Measurements from ENCODE around the gene NFATC3.

NFATC3 gene

DNA sequence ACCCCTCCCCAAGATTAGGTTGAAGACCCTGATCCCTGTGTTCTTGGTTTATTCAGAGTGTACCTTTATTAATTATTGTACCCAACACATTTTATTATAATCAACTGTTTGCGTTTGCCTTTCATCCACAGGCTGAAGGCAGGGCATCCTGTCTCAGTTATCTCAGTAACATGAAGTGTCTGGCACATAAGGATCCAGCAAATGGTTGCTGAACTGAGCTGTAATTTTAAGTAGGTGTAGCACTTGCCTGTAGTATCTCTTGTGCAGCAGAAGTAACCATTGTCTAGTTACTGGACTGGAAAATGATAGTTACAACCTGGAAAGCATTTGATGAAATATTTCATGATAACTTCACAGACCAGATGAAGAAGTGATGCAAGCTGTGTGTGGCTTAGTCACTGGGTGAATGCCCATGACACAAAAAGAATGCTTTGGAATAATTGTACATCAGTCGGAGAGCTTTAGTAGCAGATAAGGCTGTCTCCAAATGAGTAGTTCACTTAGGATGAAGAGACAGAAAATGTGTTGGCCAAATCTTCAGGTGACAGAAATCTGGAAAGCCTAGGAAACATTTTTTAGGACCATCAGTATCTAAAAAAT, 94.1 kb downstream of the NFATC3 start:
- Histone ChIP-seq H3K4me1 (ENCODE audit: insufficient read depth, poor library complexity, severe bottlenecking) (no peaks in the 10 kb centered on the region), H3K36me3 (ENCODE audit: low read depth) (peaks cover 45% of the 10 kb centered on the region), H3K27ac (ENCODE audit: poor library complexity, severe bottlenecking) (no peak overlapping the region), H3K4me3 (ENCODE audit: severe bottlenecking) (no peak overlapping the region), H3K9me3 (ENCODE audit: severe bottlenecking) (no peaks in the 10 kb centered on the region), H3K27me3 (ENCODE audit: insufficient read depth, poor library complexity, severe bottlenecking) (no peaks in the 10 kb centered on the region)
- DNase-seq (ENCODE audit: low spot score) (no peak), ATAC-seq (ENCODE audit: low read depth) (no peak)
- TF ChIP-seq CTCF (IDR thresholded peaks at IDR 0.05; ENCODE audit: poor library complexity, severe bottlenecking), result no peak

DNA sequence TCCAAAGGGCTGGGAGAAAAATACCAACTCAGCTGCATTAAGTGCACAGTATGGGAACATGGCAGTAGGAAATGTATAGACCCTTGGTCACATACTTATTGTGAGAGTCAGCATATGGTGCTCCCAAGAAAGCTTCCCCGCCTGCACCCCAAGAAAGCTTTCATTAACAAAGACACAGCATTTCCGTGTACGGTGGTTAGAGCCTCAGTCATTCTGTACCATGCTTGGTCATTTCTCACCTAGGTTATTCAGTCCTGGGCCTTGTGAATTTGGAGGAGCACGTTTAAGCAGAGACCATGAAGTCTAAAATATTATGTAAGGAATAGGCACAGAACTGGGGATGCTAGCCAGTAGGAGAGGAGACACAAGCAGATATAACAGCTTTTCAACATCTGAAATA, 94.7 kb downstream of the NFATC3 start:
- Histone ChIP-seq H3K4me3 (ENCODE audit: severe bottlenecking) (no peak overlapping the region), H3K36me3 (ENCODE audit: low read depth) (peaks cover 45% of the 10 kb centered on the region), H3K27ac (ENCODE audit: poor library complexity, severe bottlenecking) (no peak overlapping the region), H3K27me3 (ENCODE audit: insufficient read depth, poor library complexity, severe bottlenecking) (no peaks in the 10 kb centered on the region), H3K9me3 (ENCODE audit: severe bottlenecking) (no peaks in the 10 kb centered on the region), H3K4me1 (ENCODE audit: insufficient read depth, poor library complexity, severe bottlenecking) (no peaks in the 10 kb centered on the region)
- no peak for TF ChIP-seq CTCF (IDR thresholded peaks at IDR 0.05; ENCODE audit: poor library complexity, severe bottlenecking)
- no peak for ATAC-seq (ENCODE audit: low read depth)
- no peak for DNase-seq (ENCODE audit: low spot score)

DNA sequence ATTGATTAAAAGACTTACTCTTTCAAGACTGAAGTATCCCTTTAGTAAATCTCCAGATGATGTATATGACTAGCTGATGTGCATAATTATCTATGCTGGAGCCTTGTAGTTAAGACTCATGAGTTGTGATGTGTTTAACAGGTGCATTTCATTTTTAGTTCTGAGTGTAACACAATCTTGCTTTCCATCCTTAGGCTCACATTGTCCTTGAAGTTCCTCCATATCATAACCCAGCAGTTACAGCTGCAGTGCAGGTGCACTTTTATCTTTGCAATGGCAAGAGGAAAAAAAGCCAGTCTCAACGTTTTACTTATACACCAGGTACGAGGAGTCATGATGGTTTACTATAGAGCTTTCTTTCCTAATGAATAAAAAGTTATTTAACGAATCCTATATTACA, 97.9 kb downstream of the NFATC3 start:
- no peak for DNase-seq (ENCODE audit: low spot score)
- H3K27me3 ChIP-seq (ENCODE audit: insufficient read depth, poor library complexity, severe bottlenecking), result no peaks in the 10 kb centered on the region
- no peak overlapping the region for H3K4me3 ChIP-seq (ENCODE audit: severe bottlenecking)
- no peak overlapping the region for H3K27ac ChIP-seq (ENCODE audit: poor library complexity, severe bottlenecking)
- no peak for TF ChIP-seq CTCF (IDR thresholded peaks at IDR 0.05; ENCODE audit: poor library complexity, severe bottlenecking)
- H3K36me3 ChIP-seq (ENCODE audit: low read depth), result peaks cover 38% of the 10 kb centered on the region
- H3K4me1 ChIP-seq (ENCODE audit: insufficient read depth, poor library complexity, severe bottlenecking), result no peaks in the 10 kb centered on the region
- no peaks in the 10 kb centered on the region for H3K9me3 ChIP-seq (ENCODE audit: severe bottlenecking)
- no peak for ATAC-seq (ENCODE audit: low read depth)

DNA sequence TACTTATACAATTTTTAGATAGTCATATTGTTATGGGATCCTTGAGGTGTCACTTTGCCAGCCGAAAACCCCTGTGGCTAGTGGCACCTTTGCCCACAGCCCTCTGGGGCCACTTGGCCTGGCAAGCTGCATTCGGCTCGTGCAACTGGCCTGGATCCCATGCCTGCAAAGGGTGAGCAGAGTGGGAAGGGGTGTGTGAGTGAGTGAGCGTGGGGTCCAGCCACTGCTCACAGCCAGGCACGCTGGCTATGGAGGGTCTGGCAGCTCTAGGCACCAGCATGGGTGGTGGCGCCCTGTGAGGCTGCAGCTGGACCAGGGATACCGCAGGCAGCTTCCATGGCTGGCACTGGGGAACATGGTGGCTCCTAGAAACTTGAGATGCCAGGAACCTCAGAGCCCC, 101.7 kb downstream of the NFATC3 start:
- H3K4me1 ChIP-seq (ENCODE audit: insufficient read depth, poor library complexity, severe bottlenecking), result no peaks in the 10 kb centered on the region
- H3K9me3 ChIP-seq (ENCODE audit: severe bottlenecking), result no peaks in the 10 kb centered on the region
- no peak for TF ChIP-seq CTCF (IDR thresholded peaks at IDR 0.05; ENCODE audit: poor library complexity, severe bottlenecking)
- no peak overlapping the region for H3K27ac ChIP-seq (ENCODE audit: poor library complexity, severe bottlenecking)
- H3K36me3 ChIP-seq (ENCODE audit: low read depth), result peaks cover 43% of the 10 kb centered on the region
- no peaks in the 10 kb centered on the region for H3K27me3 ChIP-seq (ENCODE audit: insufficient read depth, poor library complexity, severe bottlenecking)
- H3K4me3 ChIP-seq (ENCODE audit: severe bottlenecking), result no peak overlapping the region
- ATAC-seq (ENCODE audit: low read depth) (no peak), DNase-seq (ENCODE audit: low spot score) (no peak)

DNA sequence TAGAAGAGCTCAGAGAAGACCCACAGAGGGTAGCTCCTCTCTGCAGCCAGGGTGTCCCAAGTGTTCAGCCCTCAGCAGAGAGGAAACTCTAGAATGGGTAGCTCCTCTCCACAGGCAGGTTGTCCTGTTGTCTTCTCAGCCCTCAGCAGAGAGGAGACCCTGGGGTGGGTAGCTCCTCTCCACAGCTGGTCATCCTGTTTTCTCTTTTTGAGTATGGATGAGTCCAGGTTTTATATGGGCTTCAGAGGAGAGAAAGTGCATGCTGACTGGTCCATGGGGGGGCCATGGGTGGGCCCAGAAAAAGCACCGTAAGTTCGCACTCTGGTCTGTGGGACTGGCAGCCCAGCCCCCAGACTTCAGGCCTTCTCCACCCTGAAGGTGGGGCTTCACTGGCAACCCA, 102.3 kb downstream of the NFATC3 start:
- DNase-seq (ENCODE audit: low spot score) (no peak), ATAC-seq (ENCODE audit: low read depth) (no peak)
- TF ChIP-seq CTCF (IDR thresholded peaks at IDR 0.05; ENCODE audit: poor library complexity, severe bottlenecking), result no peak
- H3K9me3 ChIP-seq (ENCODE audit: severe bottlenecking), result no peaks in the 10 kb centered on the region
- peaks cover 37% of the 10 kb centered on the region for H3K36me3 ChIP-seq (ENCODE audit: low read depth)
- H3K4me3 ChIP-seq (ENCODE audit: severe bottlenecking), result no peak overlapping the region
- H3K27me3 ChIP-seq (ENCODE audit: insufficient read depth, poor library complexity, severe bottlenecking), result no peaks in the 10 kb centered on the region
- no peaks in the 10 kb centered on the region for H3K4me1 ChIP-seq (ENCODE audit: insufficient read depth, poor library complexity, severe bottlenecking)
- no peak overlapping the region for H3K27ac ChIP-seq (ENCODE audit: poor library complexity, severe bottlenecking)

Measured in RWPE2 (cell line).